GM20000 (cell line): ENCODE data around the gene NADSYN1.

Experiments used
- DNase-seq: peaks from one replicate; pipeline ENCODE4 v3.0.0; 2012; ENCODE audit warnings: low spot score
- TF ChIP-seq, protein P1 (sequence below): IDR thresholded peaks from 2 replicates; pipeline ENCODE4 v1.5.1; 2012; ENCODE audit warnings: mild to moderate bottlenecking, control low read depth; ENCODE audit errors: extremely low read depth, missing control alignments

Gene NADSYN1

DNA sequence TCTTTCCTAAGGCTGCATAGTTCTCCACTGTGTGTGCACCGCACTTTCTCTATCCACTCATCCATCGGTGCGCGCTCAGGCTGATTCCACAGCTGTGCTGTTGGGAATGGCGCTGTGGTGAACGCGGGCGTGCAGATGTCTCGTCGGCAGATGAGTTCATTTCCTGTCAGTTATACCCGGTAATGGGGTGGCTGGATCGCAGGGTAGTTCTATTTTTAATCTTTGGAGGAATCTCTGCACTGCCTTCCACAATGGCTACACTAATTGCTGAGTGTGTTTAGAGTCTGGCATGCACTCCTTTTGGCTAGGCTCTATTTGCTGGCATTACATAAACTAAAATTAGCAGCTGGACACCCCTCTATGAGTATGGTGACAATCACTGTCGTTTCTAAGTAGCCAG, 46.1 kb downstream of the NADSYN1 start:
- TF ChIP-seq, protein P1, sequence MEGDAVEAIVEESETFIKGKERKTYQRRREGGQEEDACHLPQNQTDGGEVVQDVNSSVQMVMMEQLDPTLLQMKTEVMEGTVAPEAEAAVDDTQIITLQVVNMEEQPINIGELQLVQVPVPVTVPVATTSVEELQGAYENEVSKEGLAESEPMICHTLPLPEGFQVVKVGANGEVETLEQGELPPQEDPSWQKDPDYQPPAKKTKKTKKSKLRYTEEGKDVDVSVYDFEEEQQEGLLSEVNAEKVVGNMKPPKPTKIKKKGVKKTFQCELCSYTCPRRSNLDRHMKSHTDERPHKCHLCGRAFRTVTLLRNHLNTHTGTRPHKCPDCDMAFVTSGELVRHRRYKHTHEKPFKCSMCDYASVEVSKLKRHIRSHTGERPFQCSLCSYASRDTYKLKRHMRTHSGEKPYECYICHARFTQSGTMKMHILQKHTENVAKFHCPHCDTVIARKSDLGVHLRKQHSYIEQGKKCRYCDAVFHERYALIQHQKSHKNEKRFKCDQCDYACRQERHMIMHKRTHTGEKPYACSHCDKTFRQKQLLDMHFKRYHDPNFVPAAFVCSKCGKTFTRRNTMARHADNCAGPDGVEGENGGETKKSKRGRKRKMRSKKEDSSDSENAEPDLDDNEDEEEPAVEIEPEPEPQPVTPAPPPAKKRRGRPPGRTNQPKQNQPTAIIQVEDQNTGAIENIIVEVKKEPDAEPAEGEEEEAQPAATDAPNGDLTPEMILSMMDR, result no peak
- DNase-seq, result no peak

DNA sequence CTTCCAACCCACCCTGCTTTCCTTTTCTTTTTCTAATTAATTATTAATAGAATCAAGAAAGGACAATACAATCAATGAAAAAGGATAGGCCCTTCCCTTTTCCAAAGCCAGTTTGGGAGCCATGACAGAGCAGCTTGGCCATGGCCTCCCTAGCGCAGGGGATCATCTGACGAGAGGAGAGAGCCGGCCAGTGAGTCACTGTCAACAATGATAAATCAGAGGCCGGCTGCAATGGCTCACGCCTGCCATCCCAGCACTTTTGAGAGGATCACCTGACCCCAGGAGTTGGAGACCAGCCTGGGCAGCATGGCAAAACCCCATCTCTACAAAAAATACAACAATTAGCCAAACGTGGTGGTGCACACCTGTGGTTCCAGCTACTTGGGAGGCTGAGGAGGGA, 46.5 kb downstream of the NADSYN1 start:
- TF ChIP-seq, protein P1, result no peak
- no peak for DNase-seq

DNA sequence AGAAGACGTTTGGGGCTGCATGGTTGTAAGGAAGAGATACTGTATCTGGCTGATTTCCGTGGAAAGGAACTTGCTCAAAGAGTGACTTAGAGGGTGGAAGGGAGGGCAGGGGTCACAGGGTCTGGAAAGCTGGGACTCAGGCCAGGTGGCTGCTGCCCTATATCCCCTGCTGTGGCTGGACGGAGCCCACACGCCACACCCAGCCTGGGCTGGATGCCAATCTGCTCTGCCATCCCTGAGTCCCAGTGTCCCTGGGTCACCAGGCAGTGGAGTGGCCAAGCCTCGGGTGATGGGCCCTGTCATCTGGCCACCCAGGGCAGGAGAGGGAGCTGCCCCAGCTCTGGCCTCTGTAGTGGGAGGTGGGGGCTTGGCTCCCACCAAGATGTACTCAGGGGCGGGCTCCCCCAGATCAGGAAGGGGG, 47.6 kb downstream of the NADSYN1 start:
- no peak for DNase-seq
- TF ChIP-seq, protein P1, result no peak

DNA sequence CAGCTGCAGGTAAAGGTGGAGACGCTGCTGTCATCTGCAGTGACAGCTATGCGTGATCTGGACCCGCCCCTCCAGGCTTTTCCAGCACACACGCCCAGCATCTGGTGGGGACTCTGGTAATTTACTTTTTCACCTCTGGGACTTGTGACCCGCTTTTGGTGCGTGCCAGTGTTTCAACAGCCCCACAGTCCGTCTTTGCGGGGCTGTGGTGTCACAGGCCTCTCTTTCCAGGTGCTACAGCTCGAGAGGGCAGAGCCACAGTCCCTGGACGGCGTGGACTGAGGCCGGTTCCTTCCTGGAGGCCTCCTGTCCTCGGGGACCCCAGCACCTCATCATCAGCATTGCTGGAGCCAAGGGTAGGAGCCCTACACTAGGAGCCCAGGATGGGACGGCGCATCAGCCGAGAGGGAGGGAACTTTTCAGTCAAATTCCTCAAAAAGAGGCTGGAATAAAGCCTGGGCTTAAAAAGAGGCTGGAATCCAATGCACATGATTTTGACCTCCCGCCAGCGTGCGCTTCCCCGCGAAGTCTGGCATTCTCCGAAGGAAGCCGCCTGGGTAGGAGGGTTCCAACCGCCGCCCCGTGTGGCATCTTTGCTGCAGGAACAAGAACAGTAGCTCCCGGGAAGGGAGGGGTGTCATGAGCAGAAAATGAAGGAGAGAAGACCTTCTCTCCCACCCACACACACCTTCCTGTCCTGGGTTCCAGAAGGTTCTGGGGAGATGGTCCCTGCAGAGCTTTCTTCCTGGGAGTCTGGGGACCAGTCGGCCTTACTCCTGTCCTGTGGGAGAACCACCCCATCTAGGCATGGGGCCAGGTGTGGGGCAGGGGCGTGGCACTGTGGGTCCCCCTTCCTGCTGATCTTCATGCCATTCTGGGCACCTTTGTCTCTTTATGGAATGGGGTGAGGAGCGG, 48.3 kb downstream of the NADSYN1 start:
- DNase-seq, result no peak
- TF ChIP-seq, protein P1, result no peak

DNA sequence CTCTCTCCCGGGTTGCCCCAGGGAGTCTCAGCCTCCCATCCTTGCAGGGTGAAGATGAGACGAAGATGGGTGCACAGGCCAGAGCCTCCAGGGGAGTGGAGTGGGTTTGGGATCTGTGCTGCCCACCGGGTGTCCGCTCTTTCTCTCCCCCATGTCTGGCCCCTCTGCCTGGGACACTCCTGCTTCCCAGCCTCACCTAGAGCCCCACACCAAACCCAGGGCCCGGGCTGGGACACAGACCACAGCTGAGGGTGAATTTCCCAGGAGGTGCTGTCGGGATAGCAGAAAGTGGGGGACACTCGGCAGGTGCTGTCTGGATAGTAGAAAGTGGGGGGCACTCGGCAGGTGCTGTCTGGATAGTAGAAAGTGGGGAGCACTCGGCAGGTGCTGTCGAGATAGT, 49.0 kb downstream of the NADSYN1 start:
- no peak for DNase-seq
- TF ChIP-seq, protein P1, result no peak

DNA sequence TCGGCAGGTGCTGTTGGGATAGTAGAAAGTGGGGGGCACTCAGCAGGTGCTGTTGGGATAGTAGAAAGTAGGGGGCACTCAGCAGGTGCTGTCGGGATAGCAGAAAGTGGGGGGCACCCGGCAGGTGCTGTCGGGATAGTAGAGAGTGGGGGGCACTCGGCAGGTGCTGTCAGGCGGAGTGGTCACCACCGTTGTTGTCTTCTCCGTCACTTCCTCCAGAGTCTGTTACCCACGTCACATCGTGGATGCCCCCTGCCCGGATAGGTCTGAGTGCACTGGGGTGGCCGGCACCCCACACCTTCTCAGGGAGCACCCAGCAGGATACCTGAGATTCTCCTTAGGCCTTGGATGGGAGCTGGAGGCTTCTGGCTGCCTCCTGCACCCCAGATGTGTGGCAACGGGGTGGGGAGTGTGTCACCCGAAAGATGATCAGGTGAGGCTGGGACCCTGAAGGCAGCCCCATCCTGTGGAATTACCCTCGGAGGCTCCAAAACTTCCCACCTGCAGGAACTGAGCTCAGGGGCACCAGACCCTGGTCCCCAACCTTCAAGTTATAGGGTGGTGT, 50.0 kb downstream of the NADSYN1 start:
- DNase-seq, result no peak
- TF ChIP-seq, protein P1, result no peak

DNA sequence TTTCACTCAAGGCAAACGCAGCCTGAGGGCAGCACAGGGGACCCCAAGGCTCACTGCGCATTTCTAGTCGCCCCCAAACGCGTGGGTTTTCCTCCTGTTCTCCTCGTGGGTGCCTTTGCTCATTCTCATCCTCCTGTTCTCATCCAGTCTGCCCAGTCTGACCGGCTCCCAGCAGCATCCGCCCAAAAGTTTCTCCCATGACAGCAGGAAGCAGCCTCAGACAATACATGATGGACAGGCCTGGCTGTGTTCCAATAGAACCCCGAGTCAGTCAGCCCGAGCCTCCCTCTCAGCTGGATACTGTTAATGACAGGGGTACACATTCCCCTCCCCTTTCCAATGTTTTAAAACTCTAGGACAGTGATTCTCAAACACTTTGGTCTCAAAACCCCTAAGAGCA, 51.5 kb downstream of the NADSYN1 start:
- no peak for DNase-seq
- TF ChIP-seq, protein P1, result no peak
